IMR-90 (cell line): ENCODE measurements around the gene PSMA7.

Source experiments
- POLR2A ChIP-seq: IDR thresholded peaks from 2 replicates; pipeline ENCODE4 v1.6.1; 2012; ENCODE audit warnings: mild to moderate bottlenecking, low read depth, low read length
- TF ChIP-seq, protein P1 (sequence below): conservative IDR thresholded peaks from 2 replicates; pipeline ENCODE4 v1.5.1; 2012; ENCODE audit warnings: mild to moderate bottlenecking, low read depth, low read length, improper control_type of control experiment

DNA sequence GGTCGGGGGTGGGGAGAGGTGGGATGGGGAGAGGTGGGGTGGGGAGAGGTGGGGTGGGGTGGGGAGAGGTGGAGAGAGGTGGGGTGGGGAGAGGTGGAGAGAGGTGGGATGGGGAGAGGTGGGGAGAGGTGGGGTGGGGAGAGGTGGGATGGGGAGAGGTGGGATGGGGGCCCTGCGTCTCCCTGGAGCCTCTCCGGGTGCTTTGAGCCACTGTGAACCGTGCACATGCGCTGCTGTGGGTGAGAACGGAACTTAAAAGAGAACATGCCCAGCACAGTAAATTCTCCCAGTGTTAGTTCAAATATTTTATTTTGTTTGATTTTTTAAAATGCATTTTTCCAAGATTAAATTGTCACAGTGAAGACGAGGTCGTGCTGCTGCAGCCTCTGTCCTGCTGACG, 17.1 kb upstream of the PSMA7 start:
- no peak for TF ChIP-seq POLR2A
- TF ChIP-seq, protein P1, sequence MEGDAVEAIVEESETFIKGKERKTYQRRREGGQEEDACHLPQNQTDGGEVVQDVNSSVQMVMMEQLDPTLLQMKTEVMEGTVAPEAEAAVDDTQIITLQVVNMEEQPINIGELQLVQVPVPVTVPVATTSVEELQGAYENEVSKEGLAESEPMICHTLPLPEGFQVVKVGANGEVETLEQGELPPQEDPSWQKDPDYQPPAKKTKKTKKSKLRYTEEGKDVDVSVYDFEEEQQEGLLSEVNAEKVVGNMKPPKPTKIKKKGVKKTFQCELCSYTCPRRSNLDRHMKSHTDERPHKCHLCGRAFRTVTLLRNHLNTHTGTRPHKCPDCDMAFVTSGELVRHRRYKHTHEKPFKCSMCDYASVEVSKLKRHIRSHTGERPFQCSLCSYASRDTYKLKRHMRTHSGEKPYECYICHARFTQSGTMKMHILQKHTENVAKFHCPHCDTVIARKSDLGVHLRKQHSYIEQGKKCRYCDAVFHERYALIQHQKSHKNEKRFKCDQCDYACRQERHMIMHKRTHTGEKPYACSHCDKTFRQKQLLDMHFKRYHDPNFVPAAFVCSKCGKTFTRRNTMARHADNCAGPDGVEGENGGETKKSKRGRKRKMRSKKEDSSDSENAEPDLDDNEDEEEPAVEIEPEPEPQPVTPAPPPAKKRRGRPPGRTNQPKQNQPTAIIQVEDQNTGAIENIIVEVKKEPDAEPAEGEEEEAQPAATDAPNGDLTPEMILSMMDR = no peak
